Right cardiac atrium (tissue), 5 donors: ENCODE measurements around the gene SIX3. TPM values are rescaled to one million over a fixed set of nuclear protein-coding genes. Genes with fewer than 3 reads are reported as not detected.
A peak's percentile ranks its signal among the peaks of the same experiment; 100 is the strongest.

Source experiments
- ATAC-seq, 2 donors: fragments of 200-7000 bp; cut with Tn5 transposase; one replicate each; pipeline versions ENCODE4 v1.8.0 to v1.9.1; 2020; ENCODE audit warnings: moderate library complexity in 2 of 2, mild to moderate bottlenecking in 1 of 2
- DNase-seq, 3 donors: peaks; one replicate each; pipeline ENCODE4 v3.0.0-alpha.2; 2020
- H3K27ac ChIP-seq: one replicate; pipeline ENCODE4 v1.5.1; 2013; ENCODE audit warnings: mild to moderate bottlenecking, low read length, control low read depth, moderate library complexity
- H3K27me3 ChIP-seq: one replicate; pipeline ENCODE4 v1.6.1; 2013; ENCODE audit not compliant: control insufficient read depth, insufficient read depth
- H3K4me1 ChIP-seq: one replicate; pipeline ENCODE4 v1.6.1; 2013; ENCODE audit warnings: low read length; ENCODE audit not compliant: control insufficient read depth, insufficient read depth
- H3K4me3 ChIP-seq: one replicate; pipeline ENCODE4 v1.5.1; 2013; ENCODE audit warnings: low read length, control low read depth
- H3K9me3 ChIP-seq: one replicate; pipeline ENCODE4 v1.6.1; 2013; ENCODE audit warnings: low read length; ENCODE audit not compliant: control insufficient read depth
- WGBS: extraction: QIAGEN DNeasy Blood & Tissue Kit; methylation state at CpG from one replicate; pipeline ENCODE4 v1.1.7; 2013; 5-methylcytosine and 5-hydroxymethylcytosine counted together
- intact Hi-C, 4 donors: fragments of 100-400 bp; cut with DNase I; formaldehyde crosslinking; loops; one replicate each; pipeline versions ENCODE4 v1.11.0 to v1.14.0; 2022 to 2023
- polyA plus RNA-seq: library from polyadenylated mRNA; stranded (reverse); fragments of 200-250 nt; gene quantifications from one replicate; pipeline ENCODE4 v1.2.3, GENCODE V29; 2013
- total RNA-seq, 4 donors: library from RNA; stranded (reverse); fragmentation: NEBNext Ultra II Directional; extraction: Animal tissue kit (Norgen Biotek cat#: 25700); gene quantifications; one replicate each; pipeline ENCODE4 v1.2.1, GENCODE V29; 2021
- donor health status: healthy with polysubstance abuse.
- donor health status: DM: no; HTN: yes; CAD: no.
- donor health status: DM: no; HTN: no; CAD: no.
- donor health status: DM: no; HTN: yes; CAD: no; lungs with severe emphysema.
- donor health status: DM: yes; HTN: yes; CAD: no.

SIX3 gene
- total and polyA plus RNA-seq, 5 donors, result not detected

DNA sequence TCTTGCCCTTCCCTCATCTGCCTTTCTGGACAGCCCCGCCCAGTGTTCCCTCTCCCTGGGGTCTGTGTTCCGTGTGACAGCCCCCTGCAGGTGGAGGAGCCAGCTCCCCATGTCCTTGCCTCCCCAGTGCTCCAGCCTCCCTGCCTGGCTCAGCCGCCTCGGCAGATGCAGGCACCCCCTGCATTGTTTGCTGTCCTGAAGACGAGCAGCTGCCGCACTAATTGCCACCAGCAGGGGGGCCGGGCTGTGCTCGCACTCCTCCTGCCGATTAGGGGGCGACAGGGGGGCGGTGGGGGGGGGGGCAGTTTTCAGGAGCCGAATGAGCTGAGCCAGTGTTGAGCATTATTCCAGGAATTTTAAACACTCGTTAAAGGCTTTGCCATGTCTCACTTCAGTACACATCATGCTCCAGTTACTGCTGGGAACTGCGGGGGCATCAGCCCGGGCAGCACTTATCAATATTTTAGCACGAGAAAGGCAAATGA, 23.3 kb downstream of the SIX3 start:
- H3K27me3 ChIP-seq, result no peaks in the 10 kb centered on the region
- intact Hi-C loops, result no loop called here
- no peak overlapping the region for H3K4me3 ChIP-seq
- DNase-seq (no peak), ATAC-seq (peak in 1 of 2 donors; percentile 11)
- H3K9me3 ChIP-seq, result no peaks in the 10 kb centered on the region
- 16% methylated on average over 16 of the region's 16 CpGs for WGBS
- H3K4me1 ChIP-seq, result no peaks in the 10 kb centered on the region
- H3K27ac ChIP-seq, result no peak overlapping the region

- ATAC-seq, result no peak
- WGBS, result 94% methylated on average over 2 of the region's 2 CpGs
- Histone ChIP-seq H3K4me3 (no peak overlapping the region), H3K4me1 (no peaks in the 10 kb centered on the region), H3K9me3 (no peaks in the 10 kb centered on the region), H3K27ac (no peak overlapping the region), H3K27me3 (no peaks in the 10 kb centered on the region)
- intact Hi-C loops, result no loop called here
- no peak for DNase-seq
These were observed 24.2 kb downstream of the SIX3 start for GRCh38 chr2:44965684-44966083.

DNA sequence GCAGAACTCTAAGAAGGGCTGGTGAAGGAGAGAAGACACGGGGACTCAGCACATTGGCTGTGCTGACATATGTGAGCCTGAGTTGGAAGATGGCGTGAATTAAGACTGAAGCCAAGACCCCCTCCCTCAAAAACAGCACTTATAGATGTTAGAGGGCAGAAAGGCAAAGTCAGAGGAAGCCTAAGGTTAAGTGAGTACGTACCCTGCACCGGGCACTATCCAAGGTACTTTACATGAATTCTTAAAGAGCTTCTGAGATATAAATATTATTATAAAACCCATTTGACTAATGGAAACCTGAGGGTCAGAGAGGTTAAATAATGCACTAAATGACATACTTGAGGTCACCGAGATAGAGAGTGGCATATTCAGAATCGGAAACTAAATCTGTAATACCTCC, 25.6 kb downstream of the SIX3 start:
- Histone ChIP-seq H3K4me1 (no peaks in the 10 kb centered on the region), H3K27ac (no peak overlapping the region), H3K4me3 (no peak overlapping the region), H3K27me3 (no peaks in the 10 kb centered on the region), H3K9me3 (no peaks in the 10 kb centered on the region)
- intact Hi-C loops, result no loop called here
- 80% methylated on average over 6 of the region's 6 CpGs for WGBS
- ATAC-seq (no peak), DNase-seq (no peak)

- H3K4me3 ChIP-seq, result no peak overlapping the region
- WGBS, result 89% methylated on average over 5 of the region's 5 CpGs
- intact Hi-C loops, result no loop called here
- DNase-seq (no peak), ATAC-seq (no peak)
- H3K27me3 ChIP-seq, result no peaks in the 10 kb centered on the region
- H3K4me1 ChIP-seq, result no peaks in the 10 kb centered on the region
- H3K9me3 ChIP-seq, result no peaks in the 10 kb centered on the region
- no peak overlapping the region for H3K27ac ChIP-seq
These were observed 26.4 kb downstream of the SIX3 start for GRCh38 chr2:44967727-44968432.

DNA sequence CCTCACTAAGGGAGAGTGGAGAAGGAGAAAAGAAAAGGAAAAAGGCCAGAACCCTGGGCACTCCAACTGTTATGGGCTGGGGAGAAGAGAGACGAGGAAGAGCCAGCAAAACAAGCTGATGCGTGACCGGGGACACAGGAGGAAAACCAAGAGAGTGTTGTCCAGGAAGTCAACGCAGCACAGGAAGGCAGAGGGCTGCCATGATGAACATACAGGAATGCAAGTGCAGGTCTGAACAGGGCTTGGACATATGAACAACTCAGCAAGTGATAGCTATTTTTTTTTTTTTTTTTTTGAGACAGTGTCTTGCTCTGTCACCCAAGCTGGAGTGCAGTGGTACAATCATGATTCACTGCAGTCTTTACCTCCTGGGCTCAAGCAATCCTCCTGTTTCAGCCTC, 28.4 kb downstream of the SIX3 start:
- Histone ChIP-seq H3K4me1 (no peaks in the 10 kb centered on the region), H3K4me3 (no peak overlapping the region), H3K9me3 (no peaks in the 10 kb centered on the region), H3K27ac (no peak overlapping the region), H3K27me3 (no peaks in the 10 kb centered on the region)
- DNase-seq (no peak), ATAC-seq (no peak)
- WGBS, result 84% methylated on average over 4 of the region's 4 CpGs
- intact Hi-C loops, result no loop called here

GRCh38 chr2:44970846-44971450, 29.4 kb downstream of the SIX3 start:
- intact Hi-C loops, result no loop called here

GRCh38 chr2:44972771-44973535, 31.5 kb downstream of the SIX3 start:
- H3K4me1 ChIP-seq, result no peaks in the 10 kb centered on the region
- DNase-seq (no peak), ATAC-seq (no peak)
- no peak overlapping the region for H3K4me3 ChIP-seq
- H3K27me3 ChIP-seq, result no peaks in the 10 kb centered on the region
- H3K27ac ChIP-seq, result no peak overlapping the region
- WGBS, result 23% methylated on average over 11 of the region's 11 CpGs
- intact Hi-C loops, result no loop called here
- no peaks in the 10 kb centered on the region for H3K9me3 ChIP-seq

More at GRCh38 chr2:44970846-44971450, 29.4 kb downstream of the SIX3 start:
- Histone ChIP-seq H3K27ac (no peak overlapping the region), H3K27me3 (no peaks in the 10 kb centered on the region), H3K4me3 (no peak overlapping the region), H3K9me3 (no peaks in the 10 kb centered on the region), H3K4me1 (no peaks in the 10 kb centered on the region)
- ATAC-seq (no peak), DNase-seq (no peak)
- WGBS, result 67% methylated on average over 15 of the region's 15 CpGs

DNA sequence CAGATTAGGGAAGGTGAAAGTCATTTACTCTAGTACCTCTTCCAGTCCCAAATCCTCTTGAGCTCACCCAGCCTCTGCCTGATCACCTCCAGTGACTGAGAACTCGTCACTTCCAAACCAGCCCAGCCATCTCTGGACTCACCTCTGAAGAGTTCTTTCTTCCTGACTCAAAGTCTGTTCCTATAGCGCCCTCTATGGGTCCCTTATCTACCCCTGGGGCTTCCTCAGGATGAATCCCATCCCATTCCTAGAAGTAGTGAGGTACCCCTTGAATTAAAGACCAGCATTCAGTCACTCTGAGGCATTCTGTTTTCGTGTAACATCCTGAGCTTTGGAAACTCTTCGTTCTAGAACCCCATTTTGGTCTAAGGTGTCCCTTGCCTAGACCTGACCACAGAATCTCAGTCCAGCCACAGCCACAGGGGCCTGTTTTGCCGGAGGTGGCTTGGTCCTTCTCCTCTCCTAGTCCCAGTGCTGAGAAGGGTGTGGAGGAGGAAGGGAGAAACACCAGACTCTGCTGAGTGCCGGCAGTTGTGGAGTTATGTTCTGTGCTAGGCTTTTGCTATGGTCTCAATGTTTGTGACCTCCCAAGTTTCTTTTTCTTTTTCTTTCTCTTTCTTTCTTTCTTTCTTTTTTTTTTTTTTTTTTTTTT, 32.7 kb downstream of the SIX3 start:
- intact Hi-C loops, result no loop called here
- H3K27me3 ChIP-seq, result no peaks in the 10 kb centered on the region

GRCh38 chr2:44975571-44976450, 34.3 kb downstream of the SIX3 start:
- Histone ChIP-seq H3K27me3 (no peaks in the 10 kb centered on the region), H3K9me3 (no peaks in the 10 kb centered on the region), H3K27ac (no peak overlapping the region), H3K4me1 (no peaks in the 10 kb centered on the region), H3K4me3 (no peak overlapping the region)
- intact Hi-C loops, result no loop called here
- 67% methylated on average over 24 of the region's 24 CpGs for WGBS
- ATAC-seq (no peak), DNase-seq (no peak)

More for the DNA sequence above, 32.7 kb downstream of the SIX3 start:
- DNase-seq (no peak), ATAC-seq (no peak)
- H3K27ac ChIP-seq, result no peak overlapping the region
- no peaks in the 10 kb centered on the region for H3K9me3 ChIP-seq
- H3K4me3 ChIP-seq, result no peak overlapping the region
- WGBS, result 59% methylated on average over 6 of the region's 6 CpGs
- no peaks in the 10 kb centered on the region for H3K4me1 ChIP-seq

GRCh38 chr2:44979581-44979980, 38.1 kb downstream of the SIX3 start:
- Histone ChIP-seq H3K9me3 (no peaks in the 10 kb centered on the region), H3K4me1 (no peaks in the 10 kb centered on the region), H3K4me3 (no peak overlapping the region), H3K27ac (no peak overlapping the region), H3K27me3 (no peaks in the 10 kb centered on the region)
- intact Hi-C loops, result no loop called here
- DNase-seq (no peak), ATAC-seq (no peak)
- 75% methylated on average over 11 of the region's 11 CpGs for WGBS
